ENCODE results near the gene CCSER1.

DNA sequence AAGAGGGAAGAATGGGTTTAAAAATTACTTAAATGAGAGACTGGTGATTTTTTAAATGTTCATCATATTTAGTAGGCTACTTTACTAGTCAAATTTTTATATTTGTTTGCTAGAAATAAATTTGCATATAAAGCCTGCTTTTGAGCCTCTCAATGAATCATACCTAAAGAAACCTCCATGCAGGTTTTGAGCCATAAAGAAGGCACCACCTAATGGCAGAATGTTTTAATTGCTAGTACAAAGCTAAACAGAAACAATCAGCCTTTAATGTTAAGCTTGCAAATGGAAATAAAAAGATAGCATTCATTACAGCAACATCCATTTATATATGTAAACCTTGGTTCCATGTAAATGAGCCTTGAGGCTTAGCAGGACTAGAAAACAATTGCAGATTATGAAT lies 989.7 kb downstream of the CCSER1 start:
- peak; percentile 37; the same call in 1 of the 2 replicates for TF ChIP-seq CTCF (conservative IDR thresholded peaks at IDR 0.05)
- no peak for TF ChIP-seq EZH2 (IDR thresholded peaks at IDR 0.05; ENCODE audit: low read depth)

Data from PC-9 (cell line).